ENCODE data around the gene STAT6.
A peak's percentile ranks its signal among the peaks of the same experiment; 100 is the strongest.
"Not testable (repeated sequence)": the region's sequence is repeated elsewhere in the genome, so short reads cannot be mapped to it uniquely, and the experiment has no call there.

The STAT6 gene

GRCh38 chr12:57087010-57087690 lies 24.0 kb downstream of the STAT6 start:
- DNase-seq (ENCODE audit: low spot score) = peak; percentile 80

DNA sequence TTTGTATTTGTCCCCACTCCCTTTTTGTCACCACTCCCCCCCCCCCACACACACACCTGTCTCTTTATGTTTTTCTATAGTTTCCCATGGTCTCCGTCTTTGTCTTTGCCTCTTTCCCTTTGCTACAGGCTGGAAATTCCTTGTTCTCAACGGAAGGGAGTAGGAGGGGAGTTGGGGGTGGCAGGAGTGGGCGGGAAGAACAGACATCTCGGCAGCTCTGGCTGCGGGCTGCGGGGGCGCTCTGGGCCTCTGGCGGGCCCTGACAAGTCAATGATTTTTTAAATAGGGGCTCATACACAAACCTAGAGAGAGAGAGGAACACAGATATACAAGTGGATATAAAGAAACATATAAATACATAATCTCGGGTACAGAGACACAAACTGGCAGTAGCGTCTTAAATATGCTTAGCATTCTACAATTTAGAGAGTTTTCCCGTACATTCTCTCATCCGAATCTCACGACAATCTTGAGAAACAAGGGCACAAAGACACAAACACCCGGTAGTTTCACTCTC lies 24.6 kb downstream of the STAT6 start:
- DNase-seq (ENCODE audit: low spot score) = peak; percentile 76

DNA sequence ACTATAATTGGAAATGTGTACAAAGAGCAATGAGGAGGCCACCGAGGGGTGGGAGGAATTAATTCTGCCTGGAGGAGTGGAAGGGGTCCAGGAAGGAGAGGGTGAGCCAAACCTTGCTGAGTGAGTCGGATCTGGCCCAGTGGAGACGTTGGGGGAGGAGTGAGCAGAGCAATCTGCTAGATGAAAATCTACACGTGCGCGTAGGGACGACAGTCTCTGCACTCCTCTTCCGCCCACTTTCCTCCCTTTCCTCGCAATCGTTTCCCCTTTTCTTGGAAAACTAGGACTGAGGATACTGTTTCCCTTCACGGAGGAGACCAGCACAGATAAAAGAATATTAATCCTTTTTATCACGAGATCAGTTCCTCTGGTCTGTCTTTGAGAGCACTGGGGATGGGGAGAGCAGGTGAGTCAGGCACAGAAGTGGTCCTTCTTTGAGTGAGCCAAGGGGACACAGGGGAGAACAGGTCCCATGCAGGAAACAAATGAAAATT lies 25.1 kb downstream of the STAT6 start:
- DNase-seq (ENCODE audit: low spot score) = no peak

- no peak for DNase-seq (ENCODE audit: low spot score)
These were observed 30.3 kb downstream of the STAT6 start for GRCh38 chr12:57080855-57081254.

- DNase-seq (ENCODE audit: low spot score) = no peak
These were observed 31.3 kb downstream of the STAT6 start for GRCh38 chr12:57079821-57080220.

GRCh38 chr12:57078519-57079404 lies 32.4 kb downstream of the STAT6 start, which contains the start of gene NEMP1:
Gene NEMP1, minus strand, starts transcription at chr12:57078791. Its CDS starts 46 bp downstream, at chr12:57078745.
- peak; percentile 100 for DNase-seq (ENCODE audit: low spot score)

DNA sequence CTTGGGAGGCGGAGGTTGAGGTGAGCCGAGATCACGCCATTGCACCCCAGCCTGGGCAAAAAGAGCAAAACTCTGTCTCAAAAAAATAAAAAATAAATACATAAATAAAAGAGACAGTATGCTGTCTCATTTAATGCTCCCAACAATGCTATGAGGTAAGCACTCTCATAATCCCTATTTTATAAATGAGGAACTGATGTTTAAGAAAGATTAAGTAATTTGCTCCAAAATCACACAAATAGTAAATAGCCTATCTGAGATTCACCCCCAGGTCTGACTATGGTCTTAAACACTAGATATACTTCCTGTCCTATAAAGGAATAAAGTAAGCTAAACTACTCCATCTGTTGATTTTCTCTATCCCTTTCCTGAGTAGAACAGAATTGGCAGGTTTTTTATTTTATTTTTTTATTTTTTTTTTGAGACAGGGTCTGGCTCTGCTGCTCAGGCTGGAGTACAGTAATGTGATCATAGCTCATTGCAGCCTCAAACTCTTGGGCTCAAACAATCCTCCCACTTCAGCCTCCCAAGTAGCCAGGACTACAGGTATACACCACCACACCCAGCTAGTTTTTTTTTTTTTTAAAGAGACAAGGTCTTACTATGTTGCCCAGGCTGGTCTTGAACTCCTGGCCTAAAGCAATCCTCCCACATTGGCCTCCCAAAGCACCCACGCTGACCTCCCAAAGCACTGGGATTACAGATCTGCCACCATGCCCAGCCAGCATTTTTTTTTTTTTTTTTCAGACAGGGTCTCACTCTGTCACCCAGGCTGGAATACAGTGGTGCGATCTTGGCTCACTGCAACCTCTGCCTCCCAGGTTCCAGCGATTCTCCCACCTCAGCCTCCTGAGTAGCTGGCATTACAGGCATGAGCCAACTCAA lies 37.4 kb downstream of the STAT6 start:
- not testable (repeated sequence) for DNase-seq (ENCODE audit: low spot score)

GRCh38 chr12:57072661-57073060 lies 38.5 kb downstream of the STAT6 start:
- no peak for DNase-seq (ENCODE audit: low spot score)

DNA sequence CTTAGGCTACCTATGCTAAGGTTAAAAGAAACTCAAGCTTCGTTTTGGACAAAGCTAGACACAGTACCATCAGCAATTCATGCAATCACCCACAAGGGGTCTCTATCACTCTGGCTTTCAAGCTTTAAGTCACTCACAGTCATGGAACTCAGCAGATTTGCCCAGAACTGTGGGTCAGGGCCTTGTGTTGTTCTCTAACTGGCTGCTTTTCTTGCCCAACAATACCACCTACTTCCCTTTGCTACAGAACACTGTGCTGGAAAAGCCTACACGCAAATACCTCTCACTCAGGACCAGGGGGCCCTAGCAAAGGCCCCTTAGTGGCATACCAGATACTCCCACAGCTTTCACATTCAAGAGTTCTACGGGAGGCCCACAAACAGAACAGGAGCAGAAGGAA lies 41.6 kb downstream of the STAT6 start:
- peak; percentile 87 for DNase-seq (ENCODE audit: low spot score)

DNA sequence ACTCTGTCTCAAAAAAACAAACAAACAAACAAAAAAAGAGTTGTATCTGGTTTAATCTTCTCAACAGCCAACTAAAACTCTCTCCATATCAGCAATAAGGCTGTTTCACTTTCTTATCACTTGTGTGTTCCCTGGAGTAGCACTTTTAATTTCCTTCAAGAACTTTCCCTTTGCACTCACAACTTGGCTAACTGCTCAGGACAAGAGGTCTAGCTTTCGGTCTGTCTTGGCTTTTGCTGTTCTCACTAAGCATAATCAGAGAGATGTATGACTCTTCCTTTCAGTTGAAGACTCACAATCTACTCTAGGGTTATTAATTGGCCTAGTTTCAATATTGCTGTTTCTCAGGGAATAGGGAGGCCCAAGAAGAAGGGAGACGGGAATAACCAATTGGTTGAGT lies 44.9 kb downstream of the STAT6 start:
- no peak for DNase-seq (ENCODE audit: low spot score)

GRCh38 chr12:57063991-57064685 lies 47.0 kb downstream of the STAT6 start:
- DNase-seq (ENCODE audit: low spot score) = peak; percentile 79

DNA sequence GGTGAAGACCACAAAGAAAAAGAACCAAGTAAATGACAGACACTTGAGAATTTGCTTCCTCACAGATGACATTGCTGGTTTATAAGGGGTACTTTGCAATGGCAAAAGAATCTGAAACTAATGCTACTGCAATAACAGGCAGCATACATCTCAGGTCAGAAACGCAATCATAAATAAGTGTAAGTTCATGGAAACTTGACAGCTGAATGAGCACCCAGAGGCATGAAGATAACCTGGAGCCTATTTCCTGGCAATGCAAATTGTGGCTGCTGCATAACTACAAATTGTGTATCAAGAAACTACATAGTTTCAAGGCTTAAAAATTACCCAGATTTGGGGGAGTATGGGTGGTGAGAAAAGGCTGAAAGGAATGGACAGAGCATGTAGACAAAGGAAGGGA lies 52.7 kb downstream of the STAT6 start:
- no peak for DNase-seq (ENCODE audit: low spot score)

- DNase-seq (ENCODE audit: low spot score) = no peak
These were observed 54.0 kb downstream of the STAT6 start for GRCh38 chr12:57057067-57057751.

GRCh38 chr12:57055824-57056223 lies 55.3 kb downstream of the STAT6 start:
- no peak for DNase-seq (ENCODE audit: low spot score)

- not testable (repeated sequence) for DNase-seq (ENCODE audit: low spot score)
These were observed 57.3 kb downstream of the STAT6 start for GRCh38 chr12:57053901-57054300.

DNA sequence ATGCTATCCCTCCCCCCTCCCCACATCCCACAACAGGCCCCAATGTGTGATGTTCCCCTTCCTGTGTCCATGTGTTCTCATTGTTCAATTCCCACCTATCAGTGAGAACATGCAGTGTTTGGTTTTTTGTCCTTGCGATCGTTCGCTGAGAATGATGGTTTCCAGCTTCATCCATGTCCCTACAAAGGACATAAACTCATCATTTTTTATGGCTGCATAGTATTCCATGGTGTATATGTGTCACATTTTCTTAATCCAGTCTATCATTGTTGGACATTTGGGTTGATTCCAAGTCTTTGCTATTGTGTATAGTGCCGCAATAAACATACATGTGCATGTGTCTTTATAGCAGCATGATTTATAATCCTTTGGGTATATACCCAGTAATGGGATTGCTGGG lies 58.0 kb downstream of the STAT6 start:
- DNase-seq (ENCODE audit: low spot score) = not testable (repeated sequence)

DNA sequence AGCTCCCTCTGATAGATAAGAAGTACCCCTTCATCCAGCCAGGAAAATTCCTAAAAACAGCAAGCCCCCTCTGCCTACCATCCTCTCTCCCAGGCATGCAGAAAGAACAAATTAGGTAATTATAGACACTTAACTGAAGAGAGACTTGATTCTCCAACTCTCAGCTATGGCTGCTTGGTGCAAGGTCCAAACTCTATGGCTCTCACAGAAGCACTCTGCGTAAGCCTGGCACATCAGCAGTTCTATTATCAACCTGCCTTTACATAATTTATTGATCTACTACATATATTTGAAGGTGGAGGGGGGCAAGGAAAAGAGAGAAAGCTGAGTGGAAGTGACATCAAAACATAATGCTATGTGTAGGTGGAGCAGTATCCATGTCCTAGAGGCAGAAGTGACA lies 60.2 kb downstream of the STAT6 start:
- no peak for DNase-seq (ENCODE audit: low spot score)

- DNase-seq (ENCODE audit: low spot score) = no peak
These were observed 61.3 kb downstream of the STAT6 start, which contains the start of gene MYO1A for GRCh38 chr12:57049890-57050289. Gene MYO1A, minus strand, starts transcription at chr12:57050129. Its CDS starts 1,806 bp downstream, at chr12:57048323.

DNA sequence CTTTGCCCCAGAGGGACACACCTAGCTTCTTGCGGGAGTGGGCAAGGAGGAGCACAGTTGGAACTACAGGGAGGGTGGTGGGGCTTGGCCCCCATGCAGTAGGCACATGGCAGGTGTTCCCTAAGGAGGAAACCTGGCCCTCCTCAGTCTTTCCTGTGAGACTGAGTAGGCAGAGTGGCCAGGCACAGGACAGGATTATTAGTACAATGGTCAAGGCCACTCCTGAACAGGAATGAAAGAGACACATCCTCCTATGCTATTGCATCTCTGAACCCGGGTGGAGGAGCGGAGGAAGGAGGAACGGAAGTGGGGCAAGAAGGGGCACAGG lies 62.1 kb downstream of the STAT6 start:
- no peak for DNase-seq (ENCODE audit: low spot score)

DNA sequence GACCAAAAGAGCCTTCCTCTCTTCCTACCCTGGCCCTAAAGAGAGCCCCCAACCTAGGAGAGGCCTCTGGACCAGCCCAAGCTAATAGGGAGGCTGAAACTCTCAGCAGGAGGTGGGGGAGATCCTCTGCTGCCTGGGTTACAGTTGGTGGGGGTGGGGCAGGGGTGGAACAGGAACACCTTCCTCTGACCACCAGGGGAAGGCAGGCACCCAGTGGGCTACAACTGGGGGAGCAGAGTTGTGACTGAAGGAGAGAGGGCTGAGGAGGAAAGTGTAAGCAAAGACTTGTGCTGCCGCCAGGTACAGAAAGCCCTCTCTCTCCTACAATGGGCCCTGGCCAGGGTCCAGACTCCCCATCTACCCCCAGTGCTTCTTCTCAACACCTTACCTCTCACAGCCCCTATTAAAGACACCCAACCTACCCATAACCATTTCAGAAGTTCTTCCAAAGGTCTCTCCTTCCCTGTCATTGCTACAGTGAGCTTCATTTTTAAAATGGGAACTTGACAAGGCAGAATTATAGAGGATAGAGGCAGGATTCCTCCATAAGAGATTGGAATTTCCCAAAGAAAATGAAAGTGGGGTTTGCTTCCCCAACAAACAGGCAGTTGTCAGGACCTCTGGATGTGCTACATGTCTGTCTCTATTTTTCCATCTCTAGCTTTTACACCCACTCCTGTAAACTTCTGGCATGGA lies 62.6 kb downstream of the STAT6 start:
- no peak for DNase-seq (ENCODE audit: low spot score)

Measured in NAMALWA (cell line).